NCI-H1436 (cell line): ENCODE results near the gene ABCF2.
A peak's percentile ranks its signal among the peaks of the same experiment; 100 is the strongest.

Experiments used
- DNase-seq: peaks from one replicate; lab custom pipeline; 2025; lab: John Stamatoyannopoulos, UW

The ABCF2 gene

DNA sequence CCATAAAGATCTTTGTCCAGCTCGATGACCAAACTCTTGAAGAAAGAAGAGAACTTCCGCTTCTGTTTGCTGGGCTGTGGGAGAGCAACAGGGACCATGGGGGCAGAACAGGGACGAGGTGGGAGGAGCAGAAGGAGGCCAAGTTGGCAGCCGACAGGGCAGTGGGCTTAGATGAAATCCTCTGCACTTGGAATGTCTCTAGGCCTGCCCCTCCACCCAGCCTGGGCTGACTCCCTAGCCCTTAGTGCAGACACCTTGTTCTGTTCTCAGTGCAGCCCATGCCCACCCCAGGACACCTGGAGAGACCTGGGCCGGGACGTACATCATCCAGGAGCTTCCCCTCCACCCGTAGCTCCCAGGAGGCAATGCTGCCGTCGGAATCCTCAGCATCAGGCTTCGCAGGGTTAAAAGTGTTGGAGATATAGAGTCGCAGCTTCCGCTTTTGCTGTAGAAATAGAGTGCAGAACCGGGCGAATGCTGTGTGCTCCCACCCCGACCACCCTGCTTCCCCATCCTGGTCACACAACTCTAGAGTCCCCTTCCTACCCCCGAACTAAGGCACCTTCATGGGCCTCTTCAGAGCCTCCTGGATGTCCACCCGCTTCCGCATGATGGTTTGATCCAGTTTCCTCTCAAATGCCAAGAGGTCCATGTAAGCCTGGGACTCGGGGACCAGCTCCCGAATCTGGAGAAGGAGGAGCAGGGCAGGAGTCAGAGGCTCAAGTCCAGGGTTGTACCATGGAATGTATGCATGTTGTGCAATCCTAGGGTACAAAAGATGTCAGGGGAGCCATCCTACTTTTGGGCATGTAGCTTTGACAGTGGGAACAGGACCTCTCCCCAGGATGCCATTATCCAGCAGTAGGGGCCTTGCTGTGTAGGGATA is 15.4 kb upstream of the ABCF2 start:
- no peak for DNase-seq

DNA sequence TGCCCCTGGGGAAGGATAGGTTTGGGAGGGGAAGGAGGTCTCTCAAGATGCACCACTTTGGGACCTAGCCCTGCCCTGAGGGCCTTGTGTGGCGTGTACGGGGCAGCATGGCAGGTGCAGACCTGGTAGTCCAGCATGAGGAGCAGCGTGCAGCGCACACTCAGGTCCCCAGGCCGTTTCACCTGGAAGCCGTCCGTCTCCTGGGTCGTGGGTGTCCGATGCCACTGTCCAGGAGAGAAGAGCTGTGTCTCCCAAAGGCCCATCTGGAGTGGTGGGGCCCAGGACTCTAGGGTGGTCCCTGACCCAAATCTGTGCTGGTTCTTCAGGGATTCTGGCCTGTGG is 14.7 kb upstream of the ABCF2 start:
- DNase-seq = no peak

DNA sequence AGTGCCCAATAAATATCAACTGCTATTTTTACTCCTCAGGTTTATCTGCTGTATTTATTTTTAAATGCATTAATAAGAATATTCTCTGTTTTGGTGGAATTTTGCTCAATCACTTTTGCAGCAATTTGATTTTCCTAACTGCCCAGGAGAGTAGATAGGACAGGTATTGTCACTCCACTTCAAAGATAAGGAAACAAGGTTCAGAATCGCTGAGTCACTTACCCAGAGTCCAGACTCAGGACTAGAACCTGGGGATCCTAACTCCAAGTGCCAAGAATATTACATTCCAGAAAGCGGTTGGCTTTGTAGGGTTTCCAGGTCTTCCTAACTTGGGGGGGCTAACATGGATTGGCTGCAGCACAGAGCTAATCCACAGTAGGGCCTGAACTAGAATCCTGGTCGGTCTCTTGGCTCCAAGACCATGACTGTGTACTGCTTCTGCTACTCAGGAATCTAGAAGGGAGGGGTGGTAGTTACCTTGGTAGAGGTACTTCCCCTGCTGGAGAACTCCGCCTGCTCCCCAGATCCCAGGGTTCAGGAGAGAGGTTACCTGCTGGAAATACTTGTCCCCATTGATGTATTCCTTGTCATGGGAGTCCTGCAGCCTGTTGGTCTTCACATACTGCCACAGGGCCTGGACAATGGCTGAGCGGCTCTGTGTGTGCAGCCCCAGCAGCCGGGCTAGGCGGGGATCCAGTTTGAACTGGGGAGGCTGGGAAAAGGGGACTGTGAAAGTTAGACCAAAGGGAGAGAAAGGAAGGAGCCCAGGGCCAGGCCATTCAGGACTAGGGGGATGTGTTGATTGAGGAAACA is 14.1 kb upstream of the ABCF2 start:
- DNase-seq = no peak

DNA sequence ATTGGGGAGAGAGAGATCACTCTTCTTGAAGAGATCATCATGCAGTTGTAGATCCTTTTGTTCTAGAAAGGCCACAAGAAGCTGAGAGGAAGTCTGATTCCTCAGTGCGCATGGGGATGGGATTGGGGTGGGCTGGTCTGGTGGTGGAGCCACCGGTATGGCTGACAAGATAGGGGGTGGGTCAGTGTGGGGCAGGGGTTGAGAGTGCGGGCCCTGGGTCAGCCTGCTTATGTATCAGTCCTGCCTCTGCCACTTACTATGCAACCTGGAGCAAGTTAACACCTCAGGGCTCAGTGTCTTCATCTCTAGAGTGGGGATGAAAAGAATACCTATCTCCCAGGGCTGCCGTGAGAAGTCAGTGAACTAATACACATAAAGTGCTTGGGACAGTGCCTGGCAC is 13.5 kb upstream of the ABCF2 start:
- no peak for DNase-seq

DNA sequence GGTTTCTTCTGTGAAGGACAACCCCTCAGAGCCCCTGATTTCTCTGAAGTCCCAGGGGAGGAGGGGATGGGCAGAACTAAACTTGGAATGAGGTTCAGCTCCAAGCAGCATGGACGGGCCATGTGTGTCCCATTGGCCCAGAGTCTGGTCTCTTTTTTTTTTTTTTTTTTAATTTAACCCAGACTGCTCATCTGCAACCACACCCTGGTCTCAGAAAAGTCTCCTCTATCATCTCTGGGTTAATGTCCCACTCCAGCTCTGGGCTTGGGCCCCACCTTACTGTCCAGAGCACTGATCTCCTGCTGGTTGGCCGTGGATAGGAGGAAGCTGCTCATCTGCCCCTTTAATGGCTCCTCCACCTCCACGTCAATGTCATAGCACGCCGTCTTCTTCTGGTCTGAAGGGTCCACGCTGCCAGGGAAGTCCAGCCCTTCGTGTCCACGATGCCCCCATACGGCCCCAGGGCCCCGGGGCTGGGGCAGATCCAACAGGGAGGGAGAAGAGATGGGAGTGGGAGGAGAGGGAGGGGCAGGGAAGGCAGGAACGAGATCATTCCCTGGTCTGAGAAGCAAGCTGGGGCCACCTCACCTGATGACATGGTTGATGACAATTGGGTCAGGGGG is 12.9 kb upstream of the ABCF2 start:
- no peak for DNase-seq

DNA sequence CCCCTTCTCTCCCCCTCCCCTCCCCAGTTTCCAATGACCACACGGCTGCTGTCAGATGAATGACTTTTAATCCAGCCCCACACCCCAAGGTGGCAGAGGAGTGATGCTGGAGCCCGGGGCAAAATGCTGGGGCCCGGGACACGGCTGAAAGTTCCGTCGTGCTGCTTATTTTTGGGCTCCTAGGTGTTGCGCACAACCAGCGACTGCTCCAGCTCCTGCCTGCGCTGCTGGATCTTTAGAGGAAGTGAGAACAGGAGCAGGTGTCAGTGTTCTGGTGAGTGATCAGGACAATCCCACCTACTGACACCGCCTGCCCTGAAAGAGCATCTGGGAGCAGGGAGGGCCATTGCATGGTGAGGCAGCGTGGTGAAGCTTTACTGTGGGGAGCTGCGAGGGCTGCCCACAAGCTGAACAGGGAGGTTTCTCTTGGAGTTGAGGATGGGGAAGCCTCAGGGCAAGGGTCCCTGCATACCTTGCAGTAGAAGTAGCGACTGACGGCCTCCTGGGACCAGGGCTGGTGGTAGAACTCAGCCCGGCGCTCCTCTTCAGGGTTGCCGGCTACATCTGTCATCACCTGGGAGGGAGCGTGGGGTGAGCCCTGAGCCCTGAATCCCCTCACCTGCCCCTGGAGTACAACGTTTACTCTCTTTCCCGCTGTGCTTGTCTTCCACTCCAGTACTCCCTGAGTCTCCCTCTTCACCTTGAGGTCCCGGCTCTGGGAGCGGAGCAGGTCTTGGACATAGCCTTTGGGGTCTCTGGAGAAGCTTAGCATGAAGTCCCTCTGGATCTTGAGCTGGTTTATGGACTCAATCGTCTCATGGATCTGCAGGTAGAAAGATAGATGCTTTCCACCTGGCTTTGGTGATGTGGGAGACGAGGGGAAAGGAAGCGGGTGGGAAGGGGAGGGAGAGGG is 12.2 kb upstream of the ABCF2 start:
- DNase-seq = no peak

DNA sequence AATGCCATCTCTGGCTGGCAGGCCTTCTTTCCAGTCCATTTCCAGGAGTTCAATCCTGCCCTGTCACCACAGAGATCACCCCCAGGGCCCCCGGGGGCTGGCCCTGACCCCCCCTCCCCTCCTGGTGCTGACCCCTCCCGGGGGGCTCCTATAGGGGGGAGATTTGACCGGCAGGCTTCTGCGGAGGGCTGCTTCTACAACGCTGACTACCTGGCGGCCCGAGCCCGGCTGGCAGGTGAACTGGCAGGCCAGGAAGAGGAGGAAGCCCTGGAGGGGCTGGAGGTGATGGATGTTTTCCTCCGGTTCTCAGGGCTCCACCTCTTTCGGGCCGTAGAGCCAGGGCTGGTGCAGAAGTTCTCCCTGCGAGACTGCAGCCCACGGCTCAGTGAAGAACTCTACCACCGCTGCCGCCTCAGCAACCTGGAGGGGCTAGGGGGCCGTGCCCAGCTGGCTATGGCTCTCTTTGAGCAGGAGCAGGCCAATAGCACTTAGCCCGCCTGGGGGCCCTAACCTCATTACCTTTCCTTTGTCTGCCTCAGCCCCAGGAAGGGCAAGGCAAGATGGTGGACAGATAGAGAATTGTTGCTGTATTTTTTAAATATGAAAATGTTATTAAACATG is 11.3 kb upstream of the ABCF2 start:
- DNase-seq = no peak

DNA sequence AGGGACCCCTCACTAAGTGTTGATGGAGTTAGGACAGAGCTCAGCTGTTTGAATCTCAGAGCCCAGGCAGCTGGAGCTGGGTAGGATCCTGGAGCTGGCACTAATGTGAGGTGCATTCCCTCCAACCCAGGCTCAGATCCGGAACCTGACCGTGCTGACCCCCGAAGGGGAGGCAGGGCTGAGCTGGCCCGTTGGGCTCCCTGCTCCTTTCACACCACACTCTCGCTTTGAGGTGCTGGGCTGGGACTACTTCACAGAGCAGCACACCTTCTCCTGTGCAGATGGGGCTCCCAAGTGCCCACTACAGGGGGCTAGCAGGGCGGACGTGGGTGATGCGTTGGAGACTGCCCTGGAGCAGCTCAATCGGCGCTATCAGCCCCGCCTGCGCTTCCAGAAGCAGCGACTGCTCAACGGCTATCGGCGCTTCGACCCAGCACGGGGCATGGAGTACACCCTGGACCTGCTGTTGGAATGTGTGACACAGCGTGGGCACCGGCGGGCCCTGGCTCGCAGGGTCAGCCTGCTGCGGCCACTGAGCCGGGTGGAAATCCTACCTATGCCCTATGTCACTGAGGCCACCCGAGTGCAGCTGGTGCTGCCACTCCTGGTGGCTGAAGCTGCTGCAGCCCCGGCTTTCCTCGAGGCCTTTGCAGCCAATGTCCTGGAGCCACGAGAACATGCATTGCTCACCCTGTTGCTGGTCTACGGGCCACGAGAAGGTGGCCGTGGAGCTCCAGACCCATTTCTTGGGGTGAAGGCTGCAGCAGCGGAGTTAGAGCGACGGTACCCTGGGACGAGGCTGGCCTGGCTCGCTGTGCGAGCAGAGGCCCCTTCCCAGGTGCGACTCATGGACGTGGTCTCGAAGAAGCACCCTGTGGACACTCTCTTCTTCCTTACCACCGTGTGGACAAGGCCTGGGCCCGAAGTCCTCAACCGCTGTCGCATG is 10.5 kb upstream of the ABCF2 start:
- no peak for DNase-seq

DNA sequence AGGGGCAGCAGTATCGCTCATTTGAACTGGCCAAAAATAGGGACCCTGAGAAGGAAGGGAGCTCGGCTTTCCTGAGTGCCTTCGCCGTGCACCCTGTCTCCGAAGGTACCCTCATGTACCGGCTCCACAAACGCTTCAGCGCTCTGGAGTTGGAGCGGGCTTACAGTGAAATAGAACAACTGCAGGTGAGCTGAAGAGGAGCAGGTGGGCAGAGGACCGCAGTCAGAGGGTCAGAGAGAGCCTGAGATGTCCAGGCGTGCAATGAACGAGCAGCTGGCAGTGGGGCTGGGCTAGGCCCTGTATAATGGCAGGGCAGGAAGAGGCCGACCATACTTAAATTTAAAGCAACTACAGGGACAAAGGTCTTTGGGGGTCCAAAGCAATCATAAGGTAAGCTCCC is 9.4 kb upstream of the ABCF2 start:
- no peak for DNase-seq

DNA sequence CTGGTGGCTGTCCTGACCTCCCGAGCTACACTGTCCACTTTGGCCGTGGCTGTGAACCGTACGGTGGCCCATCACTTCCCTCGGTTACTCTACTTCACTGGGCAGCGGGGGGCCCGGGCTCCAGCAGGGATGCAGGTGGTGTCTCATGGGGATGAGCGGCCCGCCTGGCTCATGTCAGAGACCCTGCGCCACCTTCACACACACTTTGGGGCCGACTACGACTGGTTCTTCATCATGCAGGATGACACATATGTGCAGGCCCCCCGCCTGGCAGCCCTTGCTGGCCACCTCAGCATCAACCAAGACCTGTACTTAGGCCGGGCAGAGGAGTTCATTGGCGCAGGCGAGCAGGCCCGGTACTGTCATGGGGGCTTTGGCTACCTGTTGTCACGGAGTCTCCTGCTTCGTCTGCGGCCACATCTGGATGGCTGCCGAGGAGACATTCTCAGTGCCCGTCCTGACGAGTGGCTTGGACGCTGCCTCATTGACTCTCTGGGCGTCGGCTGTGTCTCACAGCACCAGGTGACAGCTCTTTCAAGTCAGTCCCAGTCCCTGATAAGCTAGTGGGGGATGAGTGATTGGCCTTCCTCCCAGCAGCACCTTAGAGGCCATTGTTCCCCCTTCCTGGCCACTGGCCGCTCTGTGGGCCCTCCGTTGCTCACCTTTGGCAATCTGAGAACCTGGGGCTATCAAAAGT is 8.2 kb upstream of the ABCF2 start:
- no peak for DNase-seq

DNA sequence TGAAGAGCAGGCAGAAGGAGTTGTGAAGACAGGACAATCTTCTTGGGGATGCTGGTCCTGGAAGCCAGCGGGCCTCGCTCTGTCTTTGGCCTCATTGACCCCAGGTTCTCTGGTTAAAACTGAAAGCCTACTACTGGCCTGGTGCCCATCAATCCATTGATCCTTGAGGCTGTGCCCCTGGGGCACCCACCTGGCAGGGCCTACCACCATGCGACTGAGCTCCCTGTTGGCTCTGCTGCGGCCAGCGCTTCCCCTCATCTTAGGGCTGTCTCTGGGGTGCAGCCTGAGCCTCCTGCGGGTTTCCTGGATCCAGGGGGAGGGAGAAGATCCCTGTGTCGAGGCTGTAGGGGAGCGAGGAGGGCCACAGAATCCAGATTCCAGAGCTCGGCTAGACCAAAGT is 6.8 kb upstream of the ABCF2 start:
- DNase-seq = no peak

DNA sequence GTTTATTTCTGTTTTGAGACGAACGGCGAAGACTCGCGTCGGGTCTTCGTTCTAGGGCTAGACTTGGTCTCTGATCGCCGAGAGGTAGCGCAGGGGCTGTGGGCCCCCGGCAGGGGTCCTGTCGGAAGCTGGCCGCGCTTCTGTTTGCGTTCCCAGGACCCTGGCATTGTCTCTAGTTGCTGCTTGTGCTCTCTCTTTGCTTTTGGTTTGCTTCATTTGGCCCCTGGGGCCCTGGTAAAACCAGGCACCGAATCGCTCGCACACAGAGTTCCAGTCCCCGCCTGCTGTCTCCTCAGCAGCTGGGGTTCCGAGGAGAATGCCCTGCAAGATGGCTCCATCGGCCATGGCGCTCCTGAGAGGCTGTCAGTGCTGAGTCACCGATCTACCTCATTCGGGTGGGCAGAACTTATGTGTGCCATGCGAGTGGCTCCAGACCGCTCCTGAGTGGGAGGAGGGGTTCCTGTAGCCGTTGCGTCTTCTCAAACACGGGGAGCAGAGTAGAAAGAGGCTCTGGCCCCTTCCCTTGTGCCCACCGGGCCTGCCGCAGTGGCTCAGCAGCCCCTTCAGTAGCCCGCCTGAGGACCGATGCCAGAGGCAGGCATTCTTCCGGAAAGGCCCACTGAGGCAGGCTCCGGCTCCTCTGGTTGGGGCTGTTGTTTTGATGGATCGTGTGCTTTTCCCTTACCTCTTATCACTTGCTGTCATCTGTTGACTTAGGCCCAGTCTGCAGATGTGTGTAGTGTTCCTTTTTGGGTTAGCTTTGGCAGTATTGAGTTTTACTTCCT is 6.1 kb upstream of the ABCF2 start:
- no peak for DNase-seq

DNA sequence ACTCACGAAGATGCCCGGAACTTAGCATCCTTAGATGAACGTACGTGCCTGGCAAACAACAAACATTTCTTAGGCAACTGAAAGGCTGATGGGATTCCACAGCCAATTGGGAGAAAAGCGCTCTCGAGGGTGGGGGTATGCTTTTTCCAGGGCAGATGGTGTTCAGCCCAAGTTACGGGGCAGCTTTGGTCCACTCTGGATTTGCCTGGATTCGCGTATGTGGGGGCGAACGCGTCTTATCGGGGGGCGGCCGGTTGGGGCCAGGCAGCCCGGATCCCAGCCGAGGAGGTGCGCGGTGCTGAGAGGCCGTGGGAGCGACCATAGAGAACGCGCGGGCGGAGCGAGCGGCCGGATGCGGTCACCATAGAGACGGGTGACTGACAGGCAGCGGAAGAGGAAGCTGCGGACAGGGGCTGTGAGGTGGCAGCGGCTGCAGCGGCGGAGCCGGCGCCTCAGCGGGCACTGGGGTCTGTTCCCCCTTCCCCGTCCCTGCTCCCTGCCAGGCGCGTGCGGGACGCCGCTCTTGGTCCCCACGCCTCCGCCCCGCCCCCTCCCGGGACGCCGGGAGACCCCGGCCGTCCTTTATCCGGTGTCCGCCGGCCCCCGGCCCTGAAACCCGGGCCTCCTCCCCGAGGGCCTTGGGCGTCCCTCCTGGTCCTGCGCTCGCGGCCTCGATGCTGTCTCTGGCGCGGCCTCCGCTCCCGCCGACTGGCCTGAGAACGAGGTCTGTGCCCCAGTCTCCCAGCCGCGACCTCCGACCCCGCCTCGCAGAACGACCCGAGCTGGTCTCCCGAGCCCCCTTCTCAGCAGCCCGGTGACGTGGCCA is 5.3 kb upstream of the ABCF2 start, which contains the start of gene CHPF2:
Gene CHPF2 (plus strand): TSS at position 393 of the 826 bp plus-strand sequence. CDS start 1,529 bp downstream, outside the sequence.
- DNase-seq = peak; percentile 68

DNA sequence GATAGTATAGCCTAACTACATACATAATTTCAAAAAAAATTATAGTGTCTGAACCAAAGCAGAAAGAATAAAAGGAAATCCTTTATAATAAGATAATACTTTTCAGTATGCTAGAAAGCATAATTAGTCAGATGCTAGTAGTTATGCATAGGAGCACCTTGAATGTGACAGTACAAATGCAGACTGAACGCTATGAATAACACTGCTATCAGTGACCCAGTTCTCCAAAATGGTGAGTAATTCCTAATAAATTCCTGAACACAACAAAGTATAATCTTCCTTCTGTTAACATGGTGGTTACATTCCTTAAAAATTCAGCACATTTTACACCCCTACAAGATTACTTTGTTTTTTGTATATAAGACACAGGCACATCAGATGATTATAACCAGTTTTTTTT is 4.1 kb upstream of the ABCF2 start:
- no peak for DNase-seq

DNA sequence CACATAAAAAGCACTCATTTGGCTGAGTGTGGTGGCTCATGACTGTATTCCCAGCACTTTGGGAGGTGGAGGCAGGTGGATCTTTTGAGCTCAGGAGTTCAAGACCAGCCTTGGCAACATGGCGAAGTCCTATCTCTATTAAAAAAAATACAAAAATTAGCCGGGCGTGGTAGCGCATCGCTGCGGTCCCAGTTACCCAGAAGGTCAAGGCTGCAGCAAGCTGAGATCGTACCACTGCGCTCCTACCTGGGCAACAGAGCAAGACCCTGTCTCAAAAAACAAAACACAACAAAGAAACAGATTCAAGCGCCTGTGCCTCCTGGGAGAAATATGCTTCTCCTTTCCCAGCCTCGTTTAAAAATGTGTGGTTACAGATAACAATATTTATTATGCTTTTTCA is 2.2 kb upstream of the ABCF2 start:
- no peak for DNase-seq

DNA sequence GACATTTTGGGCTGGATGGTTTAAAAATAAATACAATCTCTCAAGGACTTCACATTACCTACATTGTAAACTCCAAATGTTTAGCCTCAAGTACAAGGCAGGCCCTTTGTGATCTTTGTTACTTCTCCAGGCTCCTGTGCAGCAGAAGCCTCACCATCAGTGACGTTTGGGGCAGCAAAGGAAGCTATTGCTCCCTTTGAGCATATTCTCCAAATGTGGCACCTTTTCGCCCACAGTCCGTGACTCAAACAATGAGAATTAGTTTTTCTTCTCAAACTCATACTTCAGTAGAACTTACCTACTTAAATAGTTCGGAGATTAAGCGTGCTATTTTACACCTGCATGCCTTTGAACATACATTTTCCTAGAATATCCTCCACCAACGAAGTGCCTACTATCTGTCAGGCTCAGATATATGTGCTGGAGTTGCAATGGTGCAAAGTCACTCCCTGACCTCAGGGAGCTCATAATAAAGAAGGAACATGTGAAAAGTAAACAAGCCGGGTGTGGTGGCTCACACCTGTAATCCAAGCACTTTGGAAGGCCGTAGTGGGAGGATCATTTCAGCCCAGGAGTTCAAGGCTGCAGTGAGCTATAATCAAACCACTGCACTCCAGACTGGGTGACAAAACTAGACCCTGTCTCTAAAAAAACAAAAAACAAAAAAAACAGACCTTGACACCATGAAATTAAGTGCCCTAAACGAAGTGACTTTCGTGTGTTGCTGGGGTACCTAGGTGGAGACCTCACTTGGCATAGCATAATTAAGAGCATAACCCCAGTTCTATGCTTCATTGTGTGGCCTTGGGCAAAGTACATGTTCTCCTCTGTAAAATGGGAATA is 1.2 kb upstream of the ABCF2 start:
- no peak for DNase-seq

DNA sequence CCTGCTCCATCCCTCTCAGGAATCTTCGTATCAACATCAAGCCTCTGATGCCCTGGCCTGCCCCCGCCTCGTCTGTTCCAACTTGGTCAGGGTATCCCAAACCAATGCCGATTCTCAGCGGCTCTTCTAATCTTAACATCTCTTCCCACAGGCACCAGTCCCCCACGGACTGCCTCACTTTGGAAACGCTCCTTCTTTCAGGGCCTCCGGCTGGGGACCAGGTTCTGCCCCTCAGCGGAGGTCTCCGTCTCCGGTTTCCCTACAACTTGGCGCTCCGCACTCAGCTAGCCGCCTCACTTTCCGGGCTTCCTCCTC is 488 bp downstream of the ABCF2 start:
- DNase-seq = no peak
